SK-MEL-5 (cell line): ENCODE data around the gene DNAJC25. TPM values are rescaled to one million over a fixed set of nuclear protein-coding genes. Genes with fewer than 3 reads are reported as not detected.
"Not testable (repeated sequence)": the region's sequence is repeated elsewhere in the genome, so short reads cannot be mapped to it uniquely, and the experiment has no call there.

Experiments
- DNase-seq: peaks from one replicate; pipeline ENCODE4 v3.0.0-alpha.2; 2016; ENCODE audit warnings: low read depth, low spot score
- in situ Hi-C: cut with HindIII; loops from 2 replicates; pipeline ENCODE4 v1.10.0; 2016; ENCODE audit warnings: low sequenced_read_pairs, high pct_unique_total_duplicates, low pct_unique_long_range_greater_than_20kb
- total RNA-seq: library from RNA; depleted of rRNA; stranded (reverse); fragments of >200 nt; shearing (Covaris generic); gene quantifications from 2 replicates; pipeline ENCODE4 v1.2.3, GENCODE V29; 2014

The DNAJC25 gene
- total RNA-seq, 1 experiment from 2014 or later, result 16.3 TPM

- in situ Hi-C loops, result no loop called here
- peak; percentile 73 for DNase-seq
These were observed 25.9 kb downstream of the DNAJC25 start for GRCh38 chr9:111657051-111657450.

GRCh38 chr9:111658943-111659342, 27.8 kb downstream of the DNAJC25 start:
- no peak for DNase-seq
- in situ Hi-C loops, result no loop called here

DNA sequence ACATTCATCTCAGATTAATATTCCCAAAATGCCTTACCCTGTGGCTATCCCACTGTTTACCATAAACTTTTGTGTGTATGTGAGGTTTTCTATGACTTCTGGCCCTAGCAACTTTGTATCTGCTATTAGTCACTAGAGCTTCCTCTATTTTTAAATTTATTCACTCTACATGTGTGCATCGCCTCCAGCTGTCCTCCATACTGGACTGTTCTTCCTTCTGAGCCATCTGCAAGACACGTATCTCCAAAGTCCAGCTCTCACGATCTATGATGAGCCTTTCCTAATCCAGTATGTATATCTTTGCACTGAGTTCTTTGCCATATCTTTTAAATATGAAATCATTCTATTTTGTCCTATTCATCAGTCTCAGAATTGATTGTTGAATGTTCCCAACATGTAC, 28.6 kb downstream of the DNAJC25 start:
- in situ Hi-C loops, result no loop called here
- DNase-seq, result no peak

DNA sequence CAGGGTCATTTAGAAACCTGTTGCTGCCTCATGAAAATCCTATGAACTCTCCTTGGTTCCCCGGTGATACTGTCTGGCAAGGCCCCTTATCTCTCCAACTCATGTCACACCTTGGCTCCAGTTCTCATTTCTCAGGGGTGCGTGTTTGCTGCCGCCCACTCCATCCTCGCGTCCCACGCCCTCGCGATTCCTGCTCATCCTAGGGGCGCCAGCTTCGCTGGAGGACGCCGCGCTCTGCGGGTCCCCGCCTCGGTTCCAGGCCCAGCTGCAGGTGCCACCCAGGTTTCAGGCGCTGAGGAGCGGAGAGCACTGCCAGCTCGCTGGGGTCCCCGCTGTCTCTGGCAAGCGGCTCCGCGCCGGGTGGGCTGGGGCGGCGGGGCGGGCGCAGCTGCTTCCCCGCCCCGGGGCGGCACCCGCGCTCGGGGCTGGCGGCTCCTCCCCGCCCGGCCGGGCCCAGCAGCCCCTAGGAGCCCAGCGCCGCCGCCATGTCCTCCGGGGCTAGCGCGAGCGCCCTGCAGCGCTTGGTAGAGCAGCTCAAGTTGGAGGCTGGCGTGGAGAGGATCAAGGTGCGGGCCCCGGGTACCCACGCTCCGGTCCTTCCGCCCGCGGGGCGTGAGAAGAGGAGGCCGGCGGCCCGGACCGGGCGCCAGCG, 30.1 kb downstream of the DNAJC25 start, which contains the start of gene GNG10:
GNG10 (plus strand) TSS at position 456 of the 652 bp plus-strand sequence; CDS start at position 486, 30 bp downstream.
- DNase-seq, result peak; percentile 58
- in situ Hi-C loops, result no loop called here

GRCh38 chr9:111661802-111662521, 30.8 kb downstream of the DNAJC25 start:
- peak; percentile 11 for DNase-seq
- in situ Hi-C loops, result no loop called here

DNA sequence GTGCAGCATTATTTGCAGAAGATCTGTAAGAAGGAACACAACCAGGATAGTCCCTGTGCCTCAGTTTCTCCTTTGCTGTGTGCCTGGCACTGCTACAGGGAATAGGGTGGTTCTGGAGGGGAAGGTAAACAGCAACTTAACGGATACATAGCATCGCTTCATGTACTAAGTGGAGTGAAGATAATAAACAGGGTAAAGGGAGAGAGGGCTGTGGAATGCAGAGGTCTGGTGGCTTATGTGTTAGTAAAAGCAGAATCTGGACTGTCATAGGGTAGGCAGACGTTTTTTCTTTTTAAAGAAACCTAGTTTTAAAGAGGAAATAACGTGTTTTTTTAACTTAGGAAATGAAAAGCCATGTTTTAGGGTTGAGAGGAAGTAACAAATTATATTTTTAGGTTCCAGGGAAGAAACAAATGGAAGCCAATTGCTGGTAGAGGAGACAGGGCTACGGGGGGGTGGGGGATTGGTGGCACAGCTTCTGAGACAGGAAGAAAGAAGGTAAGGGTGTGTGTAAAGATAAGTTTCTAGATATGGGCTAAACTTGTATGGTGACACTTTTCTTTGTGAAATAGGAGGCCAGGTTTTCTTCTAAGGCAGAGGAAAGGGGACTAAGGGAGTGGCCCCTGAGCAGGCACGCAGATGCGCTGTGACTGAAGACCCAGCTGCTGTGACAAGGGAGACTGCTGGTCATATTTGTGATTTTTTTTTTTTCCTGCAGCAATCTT, 31.6 kb downstream of the DNAJC25 start:
- in situ Hi-C loops, result no loop called here

DNA sequence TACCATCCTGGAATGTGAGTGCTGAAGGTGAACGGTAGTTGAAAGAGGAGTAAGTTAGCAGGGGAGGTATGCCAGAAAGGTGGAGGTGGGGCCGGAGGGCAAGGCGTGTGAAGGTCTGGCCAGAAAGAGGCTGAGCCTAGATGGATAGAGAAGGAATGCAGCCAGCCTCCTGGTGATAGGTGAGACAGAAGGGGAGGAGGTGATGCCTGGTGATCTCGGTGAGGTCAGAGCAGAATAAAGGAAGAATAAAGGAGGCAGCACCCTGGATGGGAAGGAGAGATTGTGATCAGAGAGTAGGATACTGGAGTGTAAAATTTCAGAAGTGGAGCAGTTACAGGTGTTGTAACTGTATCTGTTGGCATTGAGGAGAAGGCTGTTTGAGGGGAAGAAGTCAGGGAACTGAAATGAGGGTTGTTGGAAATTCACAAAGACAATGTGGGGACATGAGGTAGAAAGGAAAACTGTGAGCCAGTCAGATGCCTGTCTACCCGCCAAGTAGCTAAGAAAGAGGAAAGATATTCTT, 32.2 kb downstream of the DNAJC25 start:
- DNase-seq, result no peak
- in situ Hi-C loops, result no loop called here

More for the DNA sequence above, 31.6 kb downstream of the DNAJC25 start:
- DNase-seq, result no peak

- in situ Hi-C loops, result no loop called here
- DNase-seq, result no peak
These were observed 37.0 kb downstream of the DNAJC25 start for GRCh38 chr9:111668026-111668573.

- in situ Hi-C loops, DNase-seq: not testable (repeated sequence)
These were observed 37.5 kb downstream of the DNAJC25 start for GRCh38 chr9:111668601-111669000.

DNA sequence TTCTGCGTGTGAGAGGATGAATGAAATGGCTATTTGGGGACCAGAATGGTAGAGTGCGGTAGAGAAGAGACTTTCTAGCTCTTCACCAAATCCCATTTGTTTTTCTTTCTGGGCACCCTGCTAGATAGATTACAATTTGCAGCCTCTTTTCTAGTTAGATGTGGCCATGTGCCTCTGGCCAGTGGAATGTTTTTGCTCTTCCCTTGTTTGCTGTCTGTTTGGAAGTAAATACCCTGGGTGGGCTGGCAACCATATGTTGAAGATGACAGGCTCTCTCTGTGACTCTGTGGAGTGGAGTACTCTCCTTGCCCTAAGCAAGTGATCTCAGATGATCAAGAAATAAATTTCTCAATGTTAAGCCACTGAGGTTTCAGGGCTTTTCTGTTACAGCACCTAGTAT, 43.2 kb downstream of the DNAJC25 start:
- DNase-seq, result no peak
- in situ Hi-C loops, result no loop called here

- no peak for DNase-seq
- in situ Hi-C loops, result loop anchor here (25.0 kb wide), 1 partner anchor 89 kb away; the partner anchor contains the start of gene PTGR1
These were observed 45.0 kb downstream of the DNAJC25 start for GRCh38 chr9:111676116-111676515.

GRCh38 chr9:111678293-111678692, 47.2 kb downstream of the DNAJC25 start:
- DNase-seq, result no peak
- in situ Hi-C loops, result loop anchor here (25.0 kb wide), 1 partner anchor 91 kb away; the partner anchor contains the start of gene PTGR1

DNA sequence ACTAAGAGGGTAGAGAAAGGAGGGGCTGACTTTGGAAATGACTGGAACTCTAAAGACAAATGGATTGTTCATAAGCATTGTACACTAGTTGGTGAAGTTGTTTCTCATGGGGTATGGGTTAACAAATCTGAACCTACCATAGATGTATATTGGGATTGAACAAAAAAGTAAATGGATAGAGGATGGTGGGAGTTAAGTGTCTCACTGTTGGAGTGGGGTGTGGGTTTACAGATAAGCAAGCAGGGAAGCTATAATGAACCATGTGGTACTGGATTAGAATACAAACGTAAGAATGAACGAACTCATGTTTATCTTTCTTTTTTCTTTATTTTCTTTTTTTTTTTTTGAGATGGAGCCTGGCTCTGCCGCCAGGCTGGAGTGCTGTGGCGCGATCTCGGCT, 48.1 kb downstream of the DNAJC25 start:
- in situ Hi-C loops, result loop anchor here (25.0 kb wide), 1 partner anchor 92 kb away; the partner anchor contains the start of gene PTGR1

DNA sequence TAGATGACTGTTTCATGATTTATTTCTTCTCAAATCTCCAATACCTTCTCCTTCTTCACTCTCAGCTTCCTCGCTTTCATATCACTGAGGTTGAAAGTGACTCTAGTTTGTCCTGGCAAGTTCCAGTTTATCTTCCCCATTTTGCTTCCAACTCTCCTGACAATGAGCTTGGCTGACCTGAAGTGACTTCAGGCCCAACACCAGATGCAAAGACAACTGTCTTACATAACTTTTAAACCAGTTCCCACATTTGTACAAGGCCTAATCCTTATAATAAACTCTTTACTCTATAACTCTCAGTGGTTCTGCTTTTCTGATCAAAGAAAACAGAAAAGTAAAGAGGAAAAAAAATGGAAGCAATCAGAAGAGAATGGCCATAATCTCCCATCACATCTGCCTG, 52.3 kb downstream of the DNAJC25 start:
- in situ Hi-C loops, result loop anchor here (25.0 kb wide), 1 partner anchor 96 kb away; the partner anchor contains the start of gene PTGR1
- no peak for DNase-seq

More for the DNA sequence above, 48.1 kb downstream of the DNAJC25 start:
- no peak for DNase-seq

DNA sequence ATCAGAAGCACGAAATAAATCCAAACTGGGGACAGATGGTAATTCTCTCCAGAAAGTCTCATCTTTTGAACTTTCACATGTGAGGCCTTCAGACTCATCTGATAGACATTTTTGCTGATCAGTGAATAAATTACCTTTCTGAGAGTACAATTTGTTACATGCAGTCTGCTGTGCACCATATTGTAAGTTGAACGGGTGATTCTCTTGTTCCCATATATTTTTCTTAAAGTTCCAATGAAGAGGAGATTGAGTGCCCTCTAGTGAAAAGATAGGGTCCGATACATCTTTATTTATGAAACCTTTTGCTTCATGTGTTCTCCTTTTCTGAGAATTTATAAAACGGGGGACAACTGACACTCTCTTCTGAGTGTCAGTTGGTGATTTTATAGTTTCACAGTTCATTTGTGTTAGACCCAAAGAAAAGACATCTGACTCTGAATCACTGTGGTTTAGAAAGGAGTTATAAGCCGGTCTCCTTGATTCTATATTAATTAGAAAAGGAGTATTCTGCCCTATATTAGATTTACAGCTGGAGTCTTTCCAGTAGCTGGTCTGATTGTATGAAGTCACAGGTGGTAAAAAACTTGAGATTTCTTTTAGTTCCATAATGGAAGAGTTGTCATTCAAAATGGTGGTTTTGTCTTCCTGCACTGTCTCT, 60.7 kb downstream of the DNAJC25 start:
- DNase-seq, result peak; percentile 81
- in situ Hi-C loops, result loop anchor here (25.0 kb wide), 1 partner anchor 104 kb away; the partner anchor contains the start of gene PTGR1

GRCh38 chr9:111696796-111697195, 65.7 kb downstream of the DNAJC25 start:
- DNase-seq, result no peak
- in situ Hi-C loops, result loop anchor here (25.0 kb wide), 1 partner anchor 109 kb away; the partner anchor contains the start of gene PTGR1

DNA sequence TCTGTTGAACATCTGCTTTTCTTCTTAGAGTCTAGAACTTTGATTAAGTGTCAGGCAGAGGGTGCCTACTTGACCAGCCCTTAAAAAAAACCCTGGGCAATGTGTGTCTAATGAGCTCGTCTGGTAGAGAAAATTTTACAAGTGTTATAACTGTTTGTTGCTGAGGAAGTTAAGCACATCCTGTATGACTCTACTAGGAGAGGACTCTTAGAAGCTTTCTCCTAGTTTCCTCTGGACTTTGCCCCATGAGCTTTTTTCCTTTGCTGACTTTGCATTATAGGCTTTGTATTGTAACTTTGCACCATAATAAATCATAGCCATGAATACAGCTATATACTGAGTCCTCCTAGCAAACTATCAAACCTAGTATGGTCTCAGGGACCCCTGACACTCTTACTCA, 69.6 kb downstream of the DNAJC25 start:
- no peak for DNase-seq
- in situ Hi-C loops, result no loop called here
